Activated naive CD8-positive, alpha-beta T cell treated with anti-CD3 and anti-CD28 coated beads, Interleukin-2, amount 50 U/mL, for 24 hours (primary cell): Measurements from ENCODE around the gene TCERG1.

ENCODE experiments used
- ATAC-seq: fragments of 150-1000 bp; cut with Tn5 transposase; one replicate; pipeline ENCODE4 v1.10.0; 2021
- DNase-seq: peaks from one replicate; pipeline ENCODE4 v3.0.0; 2021
- H3K27ac Mint-ChIP-seq: one replicate; pipeline ENCODE4 v1.8.0; 2021; ENCODE audit warnings: mild to moderate bottlenecking, mixed read lengths
- H3K27me3 Mint-ChIP-seq: one replicate; pipeline ENCODE4 v1.8.0; 2021; ENCODE audit warnings: mixed read lengths
- H3K36me3 Mint-ChIP-seq: one replicate; pipeline ENCODE4 v1.8.0; 2021; ENCODE audit warnings: low read depth, mixed read lengths
- H3K4me1 Mint-ChIP-seq: one replicate; pipeline ENCODE4 v1.8.0; 2021; ENCODE audit warnings: mixed read lengths
- H3K4me3 Mint-ChIP-seq: one replicate; pipeline ENCODE4 v1.8.0; 2021; ENCODE audit warnings: mild to moderate bottlenecking, moderate library complexity, mixed read lengths
- H3K9me3 Mint-ChIP-seq: one replicate; pipeline ENCODE4 v1.8.0; 2021; ENCODE audit warnings: mixed read lengths

TCERG1 gene

GRCh38 chr5:146475906-146476305, 28.8 kb downstream of the TCERG1 start:
- Mint-ChIP-seq H3K36me3 (peaks cover 62% of the 10 kb centered on the region), H3K4me3 (no peak overlapping the region), H3K4me1 (no peaks in the 10 kb centered on the region), H3K27ac (no peak overlapping the region), H3K27me3 (no peaks in the 10 kb centered on the region), H3K9me3 (no peaks in the 10 kb centered on the region)
- DNase-seq (no peak), ATAC-seq (no peak)

- Mint-ChIP-seq H3K4me1 (no peaks in the 10 kb centered on the region), H3K9me3 (no peaks in the 10 kb centered on the region), H3K36me3 (peaks cover 60% of the 10 kb centered on the region), H3K27me3 (no peaks in the 10 kb centered on the region), H3K27ac (no peak overlapping the region), H3K4me3 (no peak overlapping the region)
- no peak for ATAC-seq
- DNase-seq: no peak
Observed at GRCh38 chr5:146482775-146483174, 35.6 kb downstream of the TCERG1 start.

DNA sequence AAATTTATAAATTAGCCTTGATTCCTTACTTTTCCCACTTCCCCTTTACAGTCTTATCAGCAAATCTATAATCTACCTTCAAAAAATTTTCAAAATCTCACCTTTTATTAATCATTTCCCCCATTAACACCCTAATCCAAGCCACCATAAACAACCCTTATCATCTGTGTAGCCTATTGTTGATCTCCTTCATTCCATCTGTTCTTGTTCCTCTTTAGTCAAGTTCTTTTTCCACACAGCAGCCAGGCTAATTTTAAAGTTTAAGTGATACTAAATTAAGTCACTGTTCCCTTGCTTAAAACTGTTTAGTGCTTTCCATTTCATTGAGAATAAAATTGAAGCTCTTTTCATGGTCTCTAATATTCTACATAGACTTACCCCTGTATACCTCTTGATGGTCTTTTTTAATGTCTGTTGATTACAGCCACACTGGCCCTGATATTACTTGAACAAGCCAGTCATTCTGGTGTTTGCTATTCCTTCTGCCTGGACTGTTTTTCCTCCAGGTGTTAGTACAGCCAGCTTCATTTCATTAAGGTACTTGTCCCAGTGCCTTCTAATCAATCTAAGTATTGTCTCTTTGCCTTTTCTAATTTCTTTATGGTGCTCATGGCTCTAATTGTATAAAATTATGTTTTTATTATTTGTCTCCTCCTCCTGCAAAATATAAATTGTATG, 37.7 kb downstream of the TCERG1 start:
- H3K4me1 Mint-ChIP-seq: no peaks in the 10 kb centered on the region
- H3K36me3 Mint-ChIP-seq: peaks cover 68% of the 10 kb centered on the region
- no peak overlapping the region for H3K27ac Mint-ChIP-seq
- H3K27me3 Mint-ChIP-seq: no peaks in the 10 kb centered on the region
- ATAC-seq (no peak), DNase-seq (no peak)
- H3K9me3 Mint-ChIP-seq: no peaks in the 10 kb centered on the region
- H3K4me3 Mint-ChIP-seq: no peak overlapping the region

GRCh38 chr5:146490089-146490843, 43.1 kb downstream of the TCERG1 start:
- Mint-ChIP-seq H3K9me3 (no peaks in the 10 kb centered on the region), H3K36me3 (peaks cover 61% of the 10 kb centered on the region), H3K27me3 (no peaks in the 10 kb centered on the region), H3K27ac (no peak overlapping the region), H3K4me3 (no peak overlapping the region), H3K4me1 (peaks cover 2% of the 10 kb centered on the region)
- DNase-seq (no peak), ATAC-seq (no peak)

DNA sequence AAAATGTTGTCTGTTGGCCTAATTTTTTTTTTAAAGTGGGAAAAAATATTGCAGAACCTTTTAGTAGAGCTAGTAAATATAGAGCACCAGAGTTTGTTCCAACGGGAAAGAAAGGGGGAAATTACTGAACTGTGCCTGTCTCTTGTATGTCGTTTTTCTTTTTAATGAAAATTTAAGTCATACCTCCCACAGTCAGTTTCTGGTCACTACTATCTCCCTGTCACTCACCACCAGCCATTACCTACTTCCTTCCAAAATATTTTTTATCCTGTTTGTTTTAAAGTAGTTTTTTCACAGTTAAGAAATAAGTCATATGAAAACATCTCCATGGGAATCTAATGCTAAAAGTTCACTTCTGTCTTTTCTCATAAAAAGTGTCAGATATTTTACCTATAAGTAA, 47.5 kb downstream of the TCERG1 start:
- H3K4me3 Mint-ChIP-seq: no peak overlapping the region
- H3K4me1 Mint-ChIP-seq: peaks cover 2% of the 10 kb centered on the region
- H3K9me3 Mint-ChIP-seq: no peaks in the 10 kb centered on the region
- no peak overlapping the region for H3K27ac Mint-ChIP-seq
- DNase-seq (no peak), ATAC-seq (no peak)
- no peaks in the 10 kb centered on the region for H3K27me3 Mint-ChIP-seq
- peaks cover 55% of the 10 kb centered on the region for H3K36me3 Mint-ChIP-seq

DNA sequence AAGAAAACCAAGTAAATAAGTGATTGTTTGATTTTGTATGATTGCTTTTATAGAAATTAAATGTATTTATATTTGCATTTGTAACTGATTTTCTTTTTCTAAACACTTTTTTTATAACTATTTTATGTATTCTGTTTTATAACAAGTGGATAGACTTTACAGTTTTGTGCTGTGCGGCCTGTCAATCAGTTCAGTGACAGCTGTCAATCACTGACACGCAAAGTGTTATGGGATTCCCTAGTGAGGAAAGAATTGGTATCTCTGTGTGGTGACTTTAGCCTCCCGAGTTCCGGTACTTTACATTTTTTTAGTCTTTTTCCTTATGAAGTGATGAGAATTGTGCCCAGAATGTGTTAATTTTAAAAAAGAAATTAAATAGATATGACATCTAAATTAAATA, 52.5 kb downstream of the TCERG1 start:
- DNase-seq (no peak), ATAC-seq (no peak)
- peaks cover 48% of the 10 kb centered on the region for H3K36me3 Mint-ChIP-seq
- H3K27me3 Mint-ChIP-seq: no peaks in the 10 kb centered on the region
- H3K27ac Mint-ChIP-seq: no peak overlapping the region
- no peaks in the 10 kb centered on the region for H3K9me3 Mint-ChIP-seq
- no peaks in the 10 kb centered on the region for H3K4me1 Mint-ChIP-seq
- H3K4me3 Mint-ChIP-seq: no peak overlapping the region

DNA sequence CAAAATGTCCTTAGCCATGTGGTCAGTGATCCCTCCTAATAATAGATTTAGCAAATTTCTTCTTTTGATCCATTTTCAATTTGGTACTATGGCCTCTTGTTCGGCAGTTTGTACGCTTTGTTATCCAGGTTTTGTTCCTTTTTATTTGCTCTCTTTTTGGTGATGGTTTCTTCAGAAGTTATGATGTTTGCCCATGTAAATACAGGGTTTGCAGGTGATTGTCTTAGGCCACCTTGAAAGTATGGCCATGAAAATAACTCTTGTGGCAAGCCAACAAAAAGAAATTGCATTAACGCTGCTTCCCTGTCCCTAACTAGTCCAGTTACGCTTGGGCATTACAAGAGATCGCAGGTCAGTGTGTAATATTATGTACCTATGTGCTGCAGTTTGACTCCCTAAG, 60.3 kb downstream of the TCERG1 start:
- ATAC-seq (no peak), DNase-seq (no peak)
- peaks cover 62% of the 10 kb centered on the region for H3K36me3 Mint-ChIP-seq
- no peaks in the 10 kb centered on the region for H3K4me1 Mint-ChIP-seq
- no peaks in the 10 kb centered on the region for H3K27me3 Mint-ChIP-seq
- H3K27ac Mint-ChIP-seq: no peak overlapping the region
- H3K4me3 Mint-ChIP-seq: no peak overlapping the region
- H3K9me3 Mint-ChIP-seq: no peaks in the 10 kb centered on the region

DNA sequence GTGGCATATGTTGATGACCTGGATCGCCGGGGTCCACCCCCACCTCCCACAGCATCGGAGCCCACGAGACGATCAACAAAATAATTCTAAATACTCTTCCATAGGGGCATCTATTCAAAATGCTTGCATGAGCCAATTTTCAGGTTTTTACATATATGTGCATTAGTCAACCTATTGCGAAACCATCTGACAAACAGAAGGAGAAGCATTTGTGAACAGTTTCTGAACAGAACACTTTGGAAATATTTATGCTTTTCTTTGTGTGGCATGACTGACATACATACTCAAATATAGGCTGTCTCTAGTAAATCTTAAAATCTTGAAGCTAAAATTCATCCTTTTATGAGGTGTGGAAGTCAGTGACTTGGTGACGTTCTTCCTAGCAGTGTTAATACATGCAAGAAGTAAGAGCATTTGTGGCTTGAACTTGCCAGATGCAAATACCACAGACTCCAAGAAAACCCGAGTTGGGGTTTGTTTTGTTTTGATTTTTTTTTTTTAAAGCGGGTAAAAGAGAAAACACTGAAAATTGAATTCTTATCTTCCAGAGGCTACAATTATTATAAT, 63.5 kb downstream of the TCERG1 start:
- Mint-ChIP-seq H3K4me1 (no peaks in the 10 kb centered on the region), H3K36me3 (peaks cover 47% of the 10 kb centered on the region), H3K27ac (no peak overlapping the region), H3K4me3 (no peak overlapping the region), H3K9me3 (no peaks in the 10 kb centered on the region), H3K27me3 (no peaks in the 10 kb centered on the region)
- DNase-seq (no peak), ATAC-seq (no peak)

DNA sequence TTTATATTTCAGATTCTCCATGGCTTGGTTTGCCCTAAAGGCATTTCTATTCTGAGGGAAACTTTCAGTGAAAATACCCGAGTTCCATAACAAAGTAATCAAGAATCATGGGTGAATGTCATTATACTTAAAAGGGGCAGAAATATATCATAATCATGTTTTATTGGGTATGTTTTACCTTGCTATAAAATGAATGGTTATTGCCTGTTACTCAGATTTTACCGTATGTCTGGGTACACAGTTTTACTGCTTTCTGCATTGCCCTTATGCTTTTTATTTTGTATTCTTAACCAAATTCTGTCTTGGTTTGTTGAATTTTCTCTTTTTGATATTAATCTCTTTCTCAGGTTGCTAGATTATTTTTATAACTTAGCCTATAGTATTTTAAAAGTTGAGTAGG, 66.3 kb downstream of the TCERG1 start:
- no peak overlapping the region for H3K4me3 Mint-ChIP-seq

GRCh38 chr5:146514575-146514974, 67.4 kb downstream of the TCERG1 start:
- Mint-ChIP-seq H3K4me1 (no peaks in the 10 kb centered on the region), H3K9me3 (no peaks in the 10 kb centered on the region), H3K27ac (no peak overlapping the region), H3K4me3 (no peak overlapping the region), H3K27me3 (no peaks in the 10 kb centered on the region), H3K36me3 (peaks cover 21% of the 10 kb centered on the region)
- DNase-seq (no peak), ATAC-seq (no peak)

More for the DNA sequence above, 66.3 kb downstream of the TCERG1 start:
- ATAC-seq (no peak), DNase-seq (no peak)
- peaks cover 30% of the 10 kb centered on the region for H3K36me3 Mint-ChIP-seq
- H3K27ac Mint-ChIP-seq: no peak overlapping the region
- no peaks in the 10 kb centered on the region for H3K4me1 Mint-ChIP-seq
- no peaks in the 10 kb centered on the region for H3K9me3 Mint-ChIP-seq
- H3K27me3 Mint-ChIP-seq: no peaks in the 10 kb centered on the region

- no peak overlapping the region for H3K4me3 Mint-ChIP-seq
- ATAC-seq (no peak), DNase-seq (no peak)
- no peaks in the 10 kb centered on the region for H3K9me3 Mint-ChIP-seq
- H3K27ac Mint-ChIP-seq: no peak overlapping the region
- H3K4me1 Mint-ChIP-seq: no peaks in the 10 kb centered on the region
- H3K36me3 Mint-ChIP-seq: peaks cover 13% of the 10 kb centered on the region
- no peaks in the 10 kb centered on the region for H3K27me3 Mint-ChIP-seq
Observed at GRCh38 chr5:146515473-146516150, 68.5 kb downstream of the TCERG1 start.

- ATAC-seq: no peak
- Mint-ChIP-seq H3K9me3 (no peaks in the 10 kb centered on the region), H3K36me3 (peaks cover 8% of the 10 kb centered on the region), H3K27ac (no peak within 1 kb of the TSS), H3K4me3 (no peak within 1 kb of the TSS), H3K4me1 (no peaks in the 10 kb centered on the region), H3K27me3 (no peaks in the 10 kb centered on the region)
- DNase-seq: no peak
Observed at GRCh38 chr5:146516151-146516475, 69.0 kb downstream of the TCERG1 start, which contains the start of gene GPR151. Gene GPR151, minus strand, starts transcription at chr5:146516190. Its CDS starts 77 bp downstream, at chr5:146516113.

DNA sequence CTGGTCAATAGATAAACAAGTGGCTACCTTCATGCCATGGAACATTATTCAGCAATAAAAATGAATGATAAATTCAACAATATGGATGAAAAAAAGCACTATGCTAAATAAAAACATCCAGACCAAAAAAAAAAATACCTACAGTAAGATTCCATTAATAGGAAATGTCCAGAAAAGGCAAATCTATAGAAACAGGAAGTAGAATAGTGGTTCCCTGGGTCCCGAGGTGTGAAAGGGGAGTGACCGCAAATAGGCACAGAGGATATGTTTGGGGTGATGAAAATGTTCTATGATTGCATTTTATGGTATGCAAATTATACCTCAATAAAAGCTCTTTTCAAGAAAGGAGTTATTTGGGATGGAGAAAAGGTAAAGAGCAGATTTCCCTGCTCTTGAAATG, 72.4 kb downstream of the TCERG1 start:
- Mint-ChIP-seq H3K4me3 (no peak overlapping the region), H3K27me3 (peaks cover 2% of the 10 kb centered on the region), H3K9me3 (no peaks in the 10 kb centered on the region), H3K27ac (no peak overlapping the region), H3K36me3 (no peaks in the 10 kb centered on the region), H3K4me1 (no peaks in the 10 kb centered on the region)
- ATAC-seq (no peak), DNase-seq (no peak)

DNA sequence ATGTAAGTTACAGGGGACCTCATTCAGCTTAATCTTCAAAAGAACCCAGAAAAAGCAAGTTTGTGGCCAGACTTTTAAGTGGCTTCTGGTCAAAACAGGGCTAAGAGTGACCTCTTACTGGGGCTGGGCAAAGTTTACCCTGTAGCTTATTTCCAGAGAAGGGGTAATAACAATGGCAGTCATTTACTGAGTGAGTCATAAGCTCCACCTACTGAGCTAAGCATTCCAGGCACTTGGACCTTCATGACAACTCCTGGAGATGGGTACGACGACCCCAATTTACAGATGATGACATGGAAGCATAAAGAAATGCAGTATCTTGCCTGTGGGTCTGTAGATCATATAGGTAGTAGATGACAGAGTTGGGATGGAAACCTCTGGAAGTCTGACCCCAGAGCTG, 73.6 kb downstream of the TCERG1 start:
- no peak for ATAC-seq
- Mint-ChIP-seq H3K4me1 (no peaks in the 10 kb centered on the region), H3K27ac (no peak overlapping the region), H3K27me3 (peaks cover 2% of the 10 kb centered on the region), H3K36me3 (no peaks in the 10 kb centered on the region), H3K4me3 (no peak overlapping the region), H3K9me3 (no peaks in the 10 kb centered on the region)
- DNase-seq: no peak
